Gastroesophageal sphincter (tissue), 4 donors: Measurements from ENCODE around the gene DNAJB1. TPM values are rescaled to one million over a fixed set of nuclear protein-coding genes. Genes with fewer than 3 reads are reported as not detected.
A peak's percentile ranks its signal among the peaks of the same experiment; 100 is the strongest.
"Not testable (repeated sequence)": the region's sequence is repeated elsewhere in the genome, so short reads cannot be mapped to it uniquely, and the experiment has no call there.

Source experiments
- ATAC-seq: fragments of 150-250 bp; one replicate; pipeline ENCODE4 v1.9.1; 2016; ENCODE audit warnings: mild to moderate bottlenecking, moderate library complexity
- H3K27ac ChIP-seq, 4 donors: fragments of 200-600 bp; sonication (generic) in 3 of 4; 1 replicate in 3 of 4; 2 replicates in 1 of 4; pipeline ENCODE4 v1.5.1; 2016 to 2019
- H3K27me3 ChIP-seq: fragments of 200-600 bp; sonication (generic); one replicate; pipeline ENCODE4 v1.5.1; 2019
- H3K36me3 ChIP-seq, 2 donors: fragments of 200-600 bp; sonication (generic); one replicate each; pipeline ENCODE4 v1.5.1; 2019; ENCODE audit warnings: control low read depth in 1 of 2
- H3K4me1 ChIP-seq, 3 donors: fragments of 200-600 bp; sonication (generic); 1 replicate in 2 of 3; 2 replicates in 1 of 3; pipeline ENCODE4 v1.5.1; 2016 to 2019; ENCODE audit warnings: control low read depth in 2 of 3
- H3K4me3 ChIP-seq, 2 donors: fragments of 200-600 bp; sonication (generic); one replicate each; pipeline ENCODE4 v1.5.1; 2019; ENCODE audit warnings: mild to moderate bottlenecking in 1 of 2, moderate library complexity in 1 of 2
- H3K9me3 ChIP-seq, 3 donors: fragments of 200-600 bp; sonication (generic); one replicate each; pipeline ENCODE4 v1.5.1; 2017 to 2019; ENCODE audit warnings: control low read depth in 2 of 3
- CTCF ChIP-seq, 4 experiments: fragments of 200-600 bp in 2 of 4; fragments of 450-650 bp in 2 of 4; sonication (generic) in 1 of 4; IDR thresholded peaks; one replicate each; pipeline ENCODE4 v1.5.1; 2017 to 2019; ENCODE audit warnings: antibody characterized with exemption in 4 of 4, mild to moderate bottlenecking in 2 of 4, moderate library complexity in 2 of 4
- EP300 ChIP-seq: sonication (generic); formaldehyde crosslinking; IDR thresholded peaks from one replicate; pipeline ENCODE4 v1.6.1; 2017; ENCODE audit warnings: antibody characterized with exemption, mild to moderate bottlenecking
- POLR2A ChIP-seq, 2 donors: fragments of 450-650 bp; IDR thresholded peaks; one replicate each; pipeline ENCODE4 v1.6.1; 2017; ENCODE audit warnings: antibody characterized with exemption in 2 of 2, mild to moderate bottlenecking in 2 of 2, moderate library complexity in 1 of 2
- POLR2AphosphoS5 ChIP-seq: sonication (generic); formaldehyde crosslinking; IDR thresholded peaks from one replicate; pipeline ENCODE4 v1.6.1; 2017; ENCODE audit warnings: antibody characterized with exemption
- whole genome bisulfite sequencing, 2 donors: methylation state at CpG; one replicate each; pipeline ENCODE4 v1.1.5; 2018; ENCODE audit warnings: low coverage in 1 of 2; 5-methylcytosine and 5-hydroxymethylcytosine counted together
- total RNA-seq, 4 donors: library from RNA; depleted of rRNA; stranded (reverse); fragments of >200 nt; gene quantifications; one replicate each; pipeline ENCODE4 v1.1.0, GENCODE V29; 2016

The DNAJB1 gene
- total RNA-seq, 4 donors from 2014 or later = 59.3 to 72.8 (median 68.2) TPM

GRCh38 chr19:14545716-14546082 lies 27.5 kb upstream of the DNAJB1 start:
- peaks cover 0 to 30% of the 10 kb centered on the region in 2 donors for H3K36me3 ChIP-seq
- 60% methylated on average over 1 of the region's 9 CpGs; no CpG with 5 or more reads in 1 of the 2 donors for WGBS, 2 donors
- H3K27ac ChIP-seq = no peak overlapping the region
- H3K27me3 ChIP-seq = no peaks in the 10 kb centered on the region
- no peaks in the 10 kb centered on the region for H3K9me3 ChIP-seq
- no peak overlapping the region for H3K4me3 ChIP-seq
- no peak for TF ChIP-seq POLR2A (IDR thresholded peaks at IDR 0.05)
- no peak for TF ChIP-seq CTCF (IDR thresholded peaks at IDR 0.05)
- TF ChIP-seq EP300 = no peak
- no peak for TF ChIP-seq POLR2AphosphoS5
- ATAC-seq = no peak
- peaks cover 0 to 32% (median 0%) of the 10 kb centered on the region in 3 donors for H3K4me1 ChIP-seq

DNA sequence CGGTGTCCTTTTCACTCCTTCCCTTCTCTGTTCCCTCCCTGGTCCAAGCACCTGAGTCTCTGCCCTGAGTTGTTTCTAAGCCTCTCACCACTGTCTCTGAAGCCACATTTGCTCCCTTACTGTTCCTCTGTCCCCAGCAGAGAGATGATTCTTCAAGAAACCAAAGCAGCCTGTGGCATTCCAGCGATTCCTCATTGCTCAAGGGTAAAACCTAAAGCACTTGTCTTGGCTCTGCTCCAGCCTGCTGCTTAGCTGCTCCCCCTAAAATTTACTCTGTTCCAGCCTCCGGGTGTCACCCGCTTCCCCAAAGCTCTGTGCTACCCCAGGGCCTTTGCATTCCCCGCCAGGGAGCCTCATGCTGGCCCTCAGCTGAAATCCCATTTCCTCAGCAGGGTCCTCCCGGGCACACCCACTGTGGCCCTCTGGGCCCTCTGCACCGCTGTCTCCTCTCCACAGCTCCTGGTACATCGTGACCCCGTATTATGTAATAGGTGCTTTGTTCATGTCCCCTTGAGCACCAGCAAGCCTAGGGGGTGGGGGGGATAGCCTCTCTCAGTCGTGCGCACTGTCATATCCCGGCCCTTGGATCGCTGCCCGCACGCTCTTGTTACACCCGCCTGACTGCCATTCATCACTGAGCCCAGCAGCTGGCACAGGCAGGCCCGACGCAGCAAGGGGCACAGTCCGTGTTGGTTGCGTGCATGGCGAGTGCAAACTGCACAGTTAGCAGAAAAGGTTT lies 26.9 kb upstream of the DNAJB1 start:
- peak overlapping the region in 1 of 4 donors; percentile 23 for H3K27ac ChIP-seq
- H3K9me3 ChIP-seq = no peaks in the 10 kb centered on the region
- 80 to 100% methylated on average over 1 to 9 of the region's 21 CpGs for WGBS, 2 donors
- peaks cover 0 to 27% (median 0%) of the 10 kb centered on the region in 3 donors for H3K4me1 ChIP-seq
- no peaks in the 10 kb centered on the region for H3K27me3 ChIP-seq
- peak; percentile 55 for ATAC-seq
- H3K36me3 ChIP-seq = peaks cover 0 to 24% of the 10 kb centered on the region in 2 donors
- no peak overlapping the region for H3K4me3 ChIP-seq
- TF ChIP-seq POLR2AphosphoS5 (no peak), CTCF (IDR thresholded peaks at IDR 0.05) (no peak), POLR2A (IDR thresholded peaks at IDR 0.05) (no peak), EP300 (no peak)

DNA sequence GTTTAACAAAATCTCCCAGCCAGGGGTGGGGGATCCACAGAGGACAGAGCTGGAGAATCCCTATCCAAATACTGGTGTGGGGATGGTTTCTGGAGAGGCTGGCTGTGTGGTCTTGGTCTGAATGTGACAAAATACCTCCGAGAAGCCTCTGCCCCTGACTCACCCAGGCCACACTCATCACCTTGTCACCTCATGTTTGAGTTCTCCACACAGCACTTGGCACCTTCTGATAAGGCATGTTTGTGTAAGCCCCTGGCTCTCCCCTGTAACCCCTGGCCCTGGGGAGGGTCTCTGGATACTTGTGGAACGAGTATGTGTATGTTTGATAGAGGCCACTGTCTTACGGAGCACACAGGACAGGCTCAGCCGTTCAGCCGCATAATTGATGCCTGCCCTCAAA lies 25.9 kb upstream of the DNAJB1 start:
- TF ChIP-seq EP300 (no peak), CTCF (IDR thresholded peaks at IDR 0.05) (no peak)
- no peak for ATAC-seq
- WGBS, 2 donors = 86% methylated on average over 3 of the region's 5 CpGs; no CpG with 5 or more reads in 1 of the 2 donors

GRCh38 chr19:14542711-14543328 lies 24.6 kb upstream of the DNAJB1 start:
- TF ChIP-seq EP300 (no peak), POLR2A (IDR thresholded peaks at IDR 0.05) (no peak), POLR2AphosphoS5 (no peak), CTCF (IDR thresholded peaks at IDR 0.05) (no peak)
- Histone ChIP-seq H3K27ac (peak overlapping the region in 1 of 4 donors; percentile 46), H3K9me3 (no peaks in the 10 kb centered on the region), H3K4me1 (peaks cover 0 to 23% (median 0%) of the 10 kb centered on the region in 3 donors), H3K27me3 (no peaks in the 10 kb centered on the region), H3K36me3 (peaks cover 0 to under 1% of the 10 kb centered on the region in 2 donors), H3K4me3 (no peak overlapping the region)
- 14 to 53% methylated on average over 3 to 4 of the region's 7 CpGs for WGBS, 2 donors
- ATAC-seq = no peak

More for the DNA sequence above, 25.9 kb upstream of the DNAJB1 start:
- H3K27me3 ChIP-seq = no peaks in the 10 kb centered on the region
- H3K36me3 ChIP-seq = peaks cover 0 to 13% of the 10 kb centered on the region in 2 donors
- H3K4me3 ChIP-seq = no peak overlapping the region
- H3K27ac ChIP-seq = no peak overlapping the region
- H3K9me3 ChIP-seq = no peaks in the 10 kb centered on the region
- H3K4me1 ChIP-seq = peaks cover 0 to 23% (median 0%) of the 10 kb centered on the region in 3 donors

DNA sequence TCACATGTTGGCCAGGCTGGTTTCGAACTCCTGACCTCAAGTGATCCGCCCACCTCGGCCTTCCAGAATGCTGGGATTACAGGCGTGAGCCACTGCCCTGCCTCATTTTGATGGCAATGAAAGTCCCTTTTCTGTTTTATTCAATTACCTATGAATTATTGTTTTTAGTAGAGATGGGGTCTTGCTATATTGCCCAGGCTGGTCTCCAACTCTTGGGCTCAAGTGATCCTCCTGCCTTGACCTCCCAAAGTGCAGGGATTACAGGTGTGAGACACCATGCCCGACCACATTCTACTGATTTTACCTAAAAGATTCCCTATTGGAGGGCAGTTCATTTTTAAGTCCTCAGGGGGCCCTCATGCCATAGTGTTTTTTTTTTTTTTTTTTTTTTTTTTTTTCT lies 23.8 kb upstream of the DNAJB1 start:
- not testable (repeated sequence) for H3K36me3 ChIP-seq, ATAC-seq, H3K27me3 ChIP-seq, H3K4me3 ChIP-seq, H3K9me3 ChIP-seq
- WGBS, 2 donors = 75% methylated on average over 4 to 5 of the region's 5 CpGs
- peak overlapping the region in 1 of 4 donors; percentile 46 for H3K27ac ChIP-seq
- H3K4me1 ChIP-seq = peaks cover 0 to 29% (median 0%) of the 10 kb centered on the region in 3 donors
